ENCODE results near the gene LY6G5B.

LY6G5B gene

DNA sequence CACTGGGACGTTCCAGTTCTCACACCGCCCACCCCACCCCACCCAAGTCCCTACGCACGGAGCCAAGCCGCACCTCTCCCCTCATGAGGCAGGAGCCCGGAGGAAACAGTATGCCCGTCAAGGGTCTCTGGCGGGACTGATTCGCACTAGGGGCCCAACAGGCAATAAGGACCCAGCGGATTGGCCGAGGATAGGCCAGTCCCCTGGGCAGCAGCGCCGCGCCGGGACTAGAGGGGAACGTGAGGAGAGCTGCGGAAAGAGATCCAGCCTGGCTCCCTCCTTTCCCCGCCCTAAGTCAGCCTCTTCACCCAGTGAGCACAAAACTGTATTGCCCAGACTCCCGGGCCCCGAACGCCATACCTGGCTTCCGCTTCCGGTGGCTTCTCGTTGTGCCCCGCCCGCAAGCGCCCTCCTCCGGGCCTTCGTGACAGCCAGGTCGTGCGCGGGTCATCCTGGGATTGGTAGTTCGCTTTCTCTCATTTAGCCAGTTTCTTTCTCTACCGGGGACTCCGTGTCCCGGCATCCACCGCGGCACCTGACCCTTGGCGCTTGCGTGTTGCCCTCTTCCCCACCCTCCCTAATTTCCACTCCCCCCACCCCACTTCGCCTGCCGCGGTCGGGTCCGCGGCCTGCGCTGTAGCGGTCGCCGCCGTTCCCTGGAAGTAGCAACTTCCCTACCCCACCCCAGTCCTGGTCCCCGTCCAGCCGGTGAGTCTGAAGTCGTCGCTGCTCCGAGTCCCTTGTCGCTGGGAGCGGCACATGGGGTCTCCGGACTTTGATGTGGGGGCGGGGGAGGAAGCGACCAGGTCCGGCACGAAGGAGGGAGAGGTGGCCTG lies 4.1 kb upstream of the LY6G5B start, which contains the start of gene CSNK2B:
CSNK2B (plus strand) TSS at position 580 of the 836 bp plus-strand sequence. CDS start 752 bp downstream, outside the sequence.
- peaks cover 65% of the 10 kb centered on the region for H3K36me3 ChIP-seq (ENCODE audit: insufficient read depth, low read length)
- under 1% methylated on average over 63 of the region's 63 CpGs for WGBS

DNA sequence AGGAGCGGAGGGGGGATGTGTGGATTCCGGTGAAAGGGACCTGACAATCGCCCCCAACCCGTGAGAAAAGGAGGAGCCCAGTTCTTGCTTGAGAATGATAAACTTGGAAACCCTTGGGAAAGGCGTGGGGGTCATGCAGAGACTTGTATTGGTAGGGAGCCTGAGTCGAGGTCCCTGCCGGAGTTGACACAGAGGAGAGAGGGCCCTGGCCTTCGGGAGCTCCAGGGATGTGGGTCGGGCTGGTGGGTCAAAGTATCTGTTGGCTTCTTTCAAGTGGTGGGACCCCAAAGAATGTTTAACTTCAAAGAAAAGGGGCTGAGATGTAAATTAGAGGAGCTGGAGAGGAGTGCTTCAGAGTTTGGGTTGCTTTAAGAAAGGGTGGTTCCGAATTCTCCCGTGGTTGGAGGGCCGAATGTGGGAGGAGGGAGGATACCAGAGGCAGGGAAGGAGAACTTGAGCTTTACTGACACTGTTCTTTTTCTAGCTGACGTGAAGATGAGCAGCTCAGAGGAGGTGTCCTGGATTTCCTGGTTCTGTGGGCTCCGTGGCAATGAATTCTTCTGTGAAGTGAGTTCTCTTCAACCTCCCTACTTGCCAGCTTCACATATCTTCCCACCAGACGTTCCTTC lies 3.3 kb upstream of the LY6G5B start:
- 12% methylated on average over 15 of the region's 15 CpGs for WGBS
- no peaks in the 10 kb centered on the region for H3K27me3 ChIP-seq (ENCODE audit: insufficient read depth, low read length)
- peaks cover 72% of the 10 kb centered on the region for H3K36me3 ChIP-seq (ENCODE audit: insufficient read depth, low read length)
- H3K4me3 ChIP-seq (ENCODE audit: low read length) = peak overlapping the region; percentile 96
- peak overlapping the region; percentile 87 for H3K9ac ChIP-seq (ENCODE audit: low read depth, low read length)
- peak overlapping the region; percentile 82 for H3K27ac ChIP-seq (ENCODE audit: low read depth, low read length)
- peaks cover 12% of the 10 kb centered on the region for H3K4me1 ChIP-seq (ENCODE audit: insufficient read depth, low read length)
- H3K9me3 ChIP-seq (ENCODE audit: insufficient read depth, low read depth, low read length) = no peaks in the 10 kb centered on the region

More for the DNA sequence above, 4.1 kb upstream of the LY6G5B start, which contains the start of gene CSNK2B:
- peak within 1 kb of the TSS; percentile 96 for H3K4me3 ChIP-seq (ENCODE audit: low read length)
- peaks cover 16% of the 10 kb centered on the region for H3K4me1 ChIP-seq (ENCODE audit: insufficient read depth, low read length)
- H3K27ac ChIP-seq (ENCODE audit: low read depth, low read length) = peak within 1 kb of the TSS; percentile 99
- no peaks in the 10 kb centered on the region for H3K9me3 ChIP-seq (ENCODE audit: insufficient read depth, low read depth, low read length)
- H3K9ac ChIP-seq (ENCODE audit: low read depth, low read length) = peak within 1 kb of the TSS; percentile 96
- H3K27me3 ChIP-seq (ENCODE audit: insufficient read depth, low read length) = no peaks in the 10 kb centered on the region

DNA sequence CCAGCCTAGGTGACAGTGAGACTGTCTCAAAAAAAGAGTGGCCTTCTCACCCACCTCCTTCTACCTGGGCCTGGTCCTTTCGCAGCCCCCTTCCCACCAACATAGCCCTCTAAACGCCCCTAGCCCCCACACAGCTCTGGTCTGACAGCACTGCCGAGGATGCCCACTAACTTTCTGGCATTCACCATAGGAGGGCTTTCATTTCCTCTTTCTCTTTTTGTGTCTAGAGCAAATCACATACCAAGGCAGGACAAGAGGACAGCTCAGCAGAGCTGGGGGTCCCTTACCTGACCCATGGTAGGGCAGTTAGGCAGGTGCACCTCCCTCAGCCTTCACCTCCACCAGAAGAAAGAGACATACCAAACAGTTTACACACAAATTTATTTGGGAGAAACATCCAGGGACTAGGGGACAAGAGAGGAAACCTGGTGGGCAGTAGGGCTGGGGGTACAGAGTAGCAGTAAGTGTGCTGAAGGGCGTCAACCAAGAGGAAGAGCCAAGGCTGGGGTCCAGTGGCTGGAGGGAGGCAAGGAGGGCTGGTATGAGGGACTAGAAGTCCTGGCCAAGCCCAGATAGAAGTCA lies 6.6 kb downstream of the LY6G5B start:
- H3K9ac ChIP-seq (ENCODE audit: low read depth, low read length) = no peak overlapping the region
- H3K27ac ChIP-seq (ENCODE audit: low read depth, low read length) = no peak overlapping the region
- 81% methylated on average over 4 of the region's 4 CpGs for WGBS
- no peak overlapping the region for H3K4me3 ChIP-seq (ENCODE audit: low read length)
- H3K27me3 ChIP-seq (ENCODE audit: insufficient read depth, low read length) = peaks cover 6% of the 10 kb centered on the region
- no peaks in the 10 kb centered on the region for H3K9me3 ChIP-seq (ENCODE audit: insufficient read depth, low read depth, low read length)
- H3K36me3 ChIP-seq (ENCODE audit: insufficient read depth, low read length) = peaks cover 18% of the 10 kb centered on the region
- H3K4me1 ChIP-seq (ENCODE audit: insufficient read depth, low read length) = no peaks in the 10 kb centered on the region

DNA sequence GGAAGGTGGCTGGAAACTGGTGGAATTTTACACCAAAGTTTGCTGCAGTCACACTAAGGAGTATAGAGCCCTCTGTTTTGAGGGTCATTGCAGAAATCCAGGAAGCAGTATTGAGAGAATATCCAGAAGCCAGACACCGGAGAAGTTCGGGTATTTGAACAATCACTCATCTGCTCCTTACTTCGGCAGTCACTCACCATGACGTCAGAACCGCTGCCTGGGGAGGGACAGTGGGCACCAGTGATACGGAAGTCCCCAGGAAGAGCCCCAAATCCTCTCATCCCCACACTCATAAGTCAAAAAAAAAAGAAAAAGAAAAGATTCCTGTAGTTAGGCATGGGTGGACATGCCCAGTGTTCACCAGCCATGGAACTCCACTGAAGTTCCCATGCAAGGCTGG lies 7.1 kb downstream of the LY6G5B start:
- Histone ChIP-seq H3K4me3 (ENCODE audit: low read length) (no peak overlapping the region), H3K9me3 (ENCODE audit: insufficient read depth, low read depth, low read length) (no peaks in the 10 kb centered on the region), H3K27ac (ENCODE audit: low read depth, low read length) (no peak overlapping the region), H3K4me1 (ENCODE audit: insufficient read depth, low read length) (no peaks in the 10 kb centered on the region), H3K9ac (ENCODE audit: low read depth, low read length) (no peak overlapping the region), H3K27me3 (ENCODE audit: insufficient read depth, low read length) (peaks cover 11% of the 10 kb centered on the region), H3K36me3 (ENCODE audit: insufficient read depth, low read length) (peaks cover 14% of the 10 kb centered on the region)
- 78% methylated on average over 5 of the region's 6 CpGs for WGBS

DNA sequence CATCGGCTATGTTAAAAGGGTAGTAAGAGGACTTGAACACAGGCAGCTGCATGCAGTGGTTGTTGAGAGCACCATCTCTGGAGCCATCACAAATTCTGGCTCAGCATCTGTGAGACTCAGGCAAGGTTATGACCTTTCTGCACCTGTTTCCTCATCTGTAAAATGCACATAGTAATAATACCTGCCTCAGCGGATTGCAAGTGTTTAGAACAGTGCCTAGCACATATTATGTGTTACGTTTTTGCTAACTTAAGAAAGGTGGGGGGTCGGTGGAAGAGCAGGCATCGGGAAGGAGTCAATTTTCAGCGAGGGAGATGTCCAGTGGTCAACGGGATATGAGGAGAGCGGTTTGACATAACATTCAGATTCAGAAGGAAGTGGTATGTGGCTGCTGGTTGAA lies 8.2 kb downstream of the LY6G5B start:
- no peak overlapping the region for H3K27ac ChIP-seq (ENCODE audit: low read depth, low read length)
- H3K4me1 ChIP-seq (ENCODE audit: insufficient read depth, low read length) = no peaks in the 10 kb centered on the region
- H3K4me3 ChIP-seq (ENCODE audit: low read length) = no peak overlapping the region
- no peaks in the 10 kb centered on the region for H3K9me3 ChIP-seq (ENCODE audit: insufficient read depth, low read depth, low read length)
- peaks cover 6% of the 10 kb centered on the region for H3K36me3 ChIP-seq (ENCODE audit: insufficient read depth, low read length)
- WGBS = 81% methylated on average over 8 of the region's 8 CpGs
- peaks cover 20% of the 10 kb centered on the region for H3K27me3 ChIP-seq (ENCODE audit: insufficient read depth, low read length)
- no peak overlapping the region for H3K9ac ChIP-seq (ENCODE audit: low read depth, low read length)

DNA sequence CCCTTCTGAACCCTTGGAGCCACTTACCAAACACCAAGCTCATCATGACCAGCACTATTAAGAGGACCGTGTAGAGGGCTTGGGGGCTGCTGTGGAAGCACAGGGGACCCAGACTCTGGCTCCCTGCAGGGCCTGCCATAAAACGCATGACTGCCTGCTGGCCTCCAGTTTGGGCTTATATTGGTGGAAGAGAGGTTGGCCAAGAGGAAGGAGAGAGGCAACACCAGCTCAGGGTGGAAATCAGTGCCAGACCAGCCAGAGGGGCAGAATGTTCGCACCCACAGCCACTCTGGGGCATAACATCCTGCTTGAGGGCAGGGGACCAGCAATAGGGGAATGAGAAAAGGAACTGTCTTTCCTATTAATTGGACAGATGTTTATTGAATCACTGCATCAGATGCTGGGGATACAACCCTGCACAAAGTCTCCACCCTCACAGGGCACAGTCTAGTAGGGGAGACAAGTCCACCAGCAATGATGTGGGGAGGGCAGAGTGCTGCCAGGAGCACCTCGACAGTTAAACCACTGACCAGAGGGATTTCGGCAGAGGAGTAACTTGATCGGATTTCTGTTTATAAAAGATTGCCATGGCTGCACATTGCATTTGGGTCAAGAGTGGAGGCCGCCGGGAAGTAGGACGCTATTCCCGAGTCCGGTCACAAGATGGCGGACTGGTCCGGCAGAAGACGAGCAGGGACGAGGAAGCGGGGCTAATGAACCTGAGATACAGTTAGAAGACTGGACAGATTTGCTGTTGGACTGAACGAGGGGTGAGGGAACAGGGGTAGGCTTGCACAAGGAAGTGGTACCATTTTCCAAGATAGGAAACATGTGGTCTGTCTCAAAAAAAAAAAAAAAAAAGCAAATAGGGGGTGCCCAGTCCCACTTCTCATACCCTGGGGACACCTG lies 10.7 kb downstream of the LY6G5B start, which contains the start of gene LY6G5C:
LY6G5C (minus strand) TSS at position 842 of the 909 bp plus-strand sequence; CDS start at position 148, 694 bp downstream.
- peak within 1 kb of the TSS; percentile 31; the same call in 1 of the 2 replicates for H3K9ac ChIP-seq (ENCODE audit: low read depth, low read length)
- H3K4me1 ChIP-seq (ENCODE audit: insufficient read depth, low read length) = no peaks in the 10 kb centered on the region
- H3K27me3 ChIP-seq (ENCODE audit: insufficient read depth, low read length) = peaks cover 20% of the 10 kb centered on the region
- H3K9me3 ChIP-seq (ENCODE audit: insufficient read depth, low read depth, low read length) = no peaks in the 10 kb centered on the region
- no peaks in the 10 kb centered on the region for H3K36me3 ChIP-seq (ENCODE audit: insufficient read depth, low read length)
- WGBS = 18% methylated on average over 17 of the region's 17 CpGs
- H3K27ac ChIP-seq (ENCODE audit: low read depth, low read length) = no peak within 1 kb of the TSS
- peak within 1 kb of the TSS; percentile 60 for H3K4me3 ChIP-seq (ENCODE audit: low read length)

DNA sequence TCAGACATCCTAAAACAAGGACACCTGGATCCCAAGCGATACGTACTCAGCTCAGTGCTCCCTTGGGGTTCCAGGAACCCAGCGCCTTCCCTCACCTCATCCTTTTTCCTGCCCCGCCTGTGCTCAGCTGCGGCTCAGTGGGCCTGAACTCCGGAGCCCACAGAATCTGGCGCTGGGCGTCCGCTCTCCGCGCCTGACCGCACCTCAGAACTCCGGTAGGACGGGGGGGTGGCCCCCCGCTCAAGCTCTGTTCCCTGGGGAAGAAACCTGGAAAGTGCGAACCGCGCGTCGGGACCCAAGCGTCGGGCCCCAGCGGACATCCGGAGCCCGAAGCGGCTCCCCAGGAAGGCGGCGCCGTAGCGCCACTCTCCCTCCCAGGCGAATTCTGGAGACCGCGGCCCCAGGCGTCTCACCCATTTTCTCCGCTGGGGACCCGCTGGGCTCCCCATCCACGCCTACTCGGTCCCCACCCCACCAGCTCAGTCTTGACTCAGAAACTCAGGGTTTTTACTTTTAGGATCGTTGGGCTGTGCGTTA lies 11.4 kb downstream of the LY6G5B start:
- peaks cover 2% of the 10 kb centered on the region for H3K36me3 ChIP-seq (ENCODE audit: insufficient read depth, low read length)
- 1% methylated on average over 40 of the region's 40 CpGs for WGBS
- peak overlapping the region; percentile 31; the same call in 1 of the 2 replicates for H3K9ac ChIP-seq (ENCODE audit: low read depth, low read length)
- no peaks in the 10 kb centered on the region for H3K9me3 ChIP-seq (ENCODE audit: insufficient read depth, low read depth, low read length)
- no peak overlapping the region for H3K27ac ChIP-seq (ENCODE audit: low read depth, low read length)
- H3K27me3 ChIP-seq (ENCODE audit: insufficient read depth, low read length) = peaks cover 20% of the 10 kb centered on the region
- H3K4me3 ChIP-seq (ENCODE audit: low read length) = peak overlapping the region; percentile 60
- no peaks in the 10 kb centered on the region for H3K4me1 ChIP-seq (ENCODE audit: insufficient read depth, low read length)

DNA sequence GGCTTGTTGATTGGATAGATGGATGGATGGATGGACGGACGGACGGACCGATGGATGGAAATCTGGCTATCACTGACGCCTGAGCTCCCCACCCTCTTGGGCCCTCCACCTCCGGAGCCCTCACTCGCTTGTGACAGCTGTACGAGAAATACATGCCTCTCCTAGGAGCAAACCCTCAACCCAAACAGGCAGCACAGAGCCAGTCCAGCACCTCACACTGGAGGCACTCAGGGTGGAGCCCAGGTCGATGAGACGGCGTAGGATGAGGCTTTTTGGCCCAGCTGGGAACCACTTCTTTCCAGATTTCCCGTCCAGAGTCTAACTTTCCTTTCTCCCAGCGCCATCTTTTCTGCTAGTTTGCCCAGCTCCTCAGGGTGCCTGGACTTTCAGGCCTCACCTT lies 13.8 kb downstream of the LY6G5B start:
- no peak overlapping the region for H3K27ac ChIP-seq (ENCODE audit: low read depth, low read length)
- H3K9me3 ChIP-seq (ENCODE audit: insufficient read depth, low read depth, low read length) = no peaks in the 10 kb centered on the region
- H3K4me3 ChIP-seq (ENCODE audit: low read length) = peak overlapping the region; percentile 65
- H3K4me1 ChIP-seq (ENCODE audit: insufficient read depth, low read length) = no peaks in the 10 kb centered on the region
- H3K36me3 ChIP-seq (ENCODE audit: insufficient read depth, low read length) = peaks cover 26% of the 10 kb centered on the region
- peaks cover 20% of the 10 kb centered on the region for H3K27me3 ChIP-seq (ENCODE audit: insufficient read depth, low read length)
- WGBS = 67% methylated on average over 13 of the region's 13 CpGs
- no peak overlapping the region for H3K9ac ChIP-seq (ENCODE audit: low read depth, low read length)

DNA sequence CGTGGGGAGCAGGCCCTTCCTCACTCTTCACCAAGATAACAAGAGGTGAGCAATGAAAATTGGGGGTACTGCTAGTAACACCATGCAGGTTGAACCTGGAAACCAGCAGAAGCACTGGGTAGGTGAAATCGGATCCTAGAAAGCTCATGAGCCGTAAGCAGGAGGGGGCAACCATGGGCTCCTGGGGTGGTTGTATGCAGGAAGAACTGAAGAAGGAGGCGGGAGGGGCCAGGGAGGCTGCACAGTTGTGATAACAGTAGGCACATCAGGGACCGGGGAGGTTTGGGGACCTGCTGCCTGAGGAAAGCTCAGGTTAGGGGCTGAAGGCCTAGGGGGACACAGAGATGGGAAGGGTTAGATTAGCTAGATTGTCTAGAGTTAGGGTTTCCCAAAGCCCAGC lies 16.7 kb downstream of the LY6G5B start:
- Histone ChIP-seq H3K4me3 (ENCODE audit: low read length) (no peak overlapping the region), H3K9ac (ENCODE audit: low read depth, low read length) (no peak overlapping the region), H3K27ac (ENCODE audit: low read depth, low read length) (no peak overlapping the region), H3K4me1 (ENCODE audit: insufficient read depth, low read length) (no peaks in the 10 kb centered on the region), H3K27me3 (ENCODE audit: insufficient read depth, low read length) (peaks cover 13% of the 10 kb centered on the region), H3K9me3 (ENCODE audit: insufficient read depth, low read depth, low read length) (no peaks in the 10 kb centered on the region), H3K36me3 (ENCODE audit: insufficient read depth, low read length) (peaks cover 50% of the 10 kb centered on the region)
- WGBS = 89% methylated on average over 5 of the region's 5 CpGs

DNA sequence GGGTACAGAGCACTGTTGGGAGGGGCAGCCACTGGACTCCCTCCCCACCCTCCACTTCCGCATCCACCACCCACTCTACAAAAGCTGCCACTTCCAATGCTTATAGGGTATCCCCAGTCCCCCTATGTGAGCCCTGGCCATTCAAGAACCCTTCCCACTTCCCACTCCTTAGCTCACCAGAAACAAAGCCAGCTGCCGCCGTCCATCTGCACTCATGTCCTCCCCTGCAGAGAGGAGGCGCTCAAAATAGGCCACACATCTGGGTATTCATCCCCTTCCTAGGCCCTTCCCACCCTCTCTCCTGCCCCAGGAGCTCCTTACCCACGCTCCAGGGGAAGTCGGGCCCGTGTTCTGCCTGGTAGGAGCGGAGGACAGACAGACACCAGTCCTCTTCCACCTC lies 17.5 kb downstream of the LY6G5B start:
- H3K27ac ChIP-seq (ENCODE audit: low read depth, low read length) = no peak overlapping the region
- peaks cover 5% of the 10 kb centered on the region for H3K27me3 ChIP-seq (ENCODE audit: insufficient read depth, low read length)
- no peaks in the 10 kb centered on the region for H3K9me3 ChIP-seq (ENCODE audit: insufficient read depth, low read depth, low read length)
- H3K36me3 ChIP-seq (ENCODE audit: insufficient read depth, low read length) = peaks cover 57% of the 10 kb centered on the region
- no peaks in the 10 kb centered on the region for H3K4me1 ChIP-seq (ENCODE audit: insufficient read depth, low read length)
- 87% methylated on average over 8 of the region's 8 CpGs for WGBS
- no peak overlapping the region for H3K9ac ChIP-seq (ENCODE audit: low read depth, low read length)
- no peak overlapping the region for H3K4me3 ChIP-seq (ENCODE audit: low read length)
